IMR-90 (cell line): Measurements from ENCODE around the gene TULP4. TPM values are rescaled to one million over a fixed set of nuclear protein-coding genes. Genes with fewer than 3 reads are reported as not detected.

Experiments
- ATAC-seq: fragments of 200-7000 bp; cut with Tn5 transposase; 2 replicates; pipeline ENCODE4 v1.9.1; 2020; ENCODE audit warnings: low read depth, mild to moderate bottlenecking, moderate library complexity
- BruUV-seq: library from RNA; stranded (reverse); fragments of 400-500 nt; replicated peaks from 2 replicates; lab custom pipeline; 2021; lab: Mats Ljungman, UMichigan
- CTCF ChIA-PET: fragments of 300-600 bp; formaldehyde crosslinking; extraction: SDS; loops from one replicate; lab custom pipeline; 2021; ENCODE audit warnings: antibody characterized with exemption; lab: Yijun Ruan, JAX
- POLR2A ChIA-PET: fragments of 300-600 bp; sonication (Branson Sonifier 250); formaldehyde crosslinking; loops from one replicate; lab custom pipeline; 2022; ENCODE audit warnings: antibody characterized with exemption; ENCODE audit not compliant: unreplicated experiment; lab: Charles Lee
- DNase-seq: peaks from one replicate; pipeline ENCODE4 v3.0.0; 2013
- H2AFZ ChIP-seq: replicated peaks from 2 replicates; pipeline ENCODE3; 2013; ENCODE audit warnings: low read length, mild to moderate bottlenecking; ENCODE audit not compliant: poor library complexity
- H2AK5ac ChIP-seq: 2 replicates; pipeline ENCODE4 v1.6.1; 2013; ENCODE audit warnings: low read depth, low read length, inconsistent platforms
- H2AK9ac ChIP-seq: replicated peaks from 2 replicates; pipeline ENCODE3; 2013; ENCODE audit warnings: mild to moderate bottlenecking, low read depth, low read length, moderate library complexity; ENCODE audit not compliant: poor library complexity
- H2BK120ac ChIP-seq: 2 replicates; pipeline ENCODE4 v1.6.1; 2013; ENCODE audit warnings: low read depth, low read length, inconsistent platforms
- H2BK15ac ChIP-seq: 3 replicates; pipeline ENCODE4 v1.6.1; 2013; ENCODE audit warnings: low read depth, low read length, inconsistent platforms
- H2BK20ac ChIP-seq: 2 replicates; pipeline ENCODE4 v1.6.1; 2013; ENCODE audit warnings: low read depth, mild to moderate bottlenecking, inconsistent platforms, low read length, moderate library complexity
- H2BK5ac ChIP-seq: 2 replicates; pipeline ENCODE4 v1.6.1; 2013; ENCODE audit warnings: mild to moderate bottlenecking, low read depth, low read length, inconsistent platforms; ENCODE audit not compliant: poor library complexity, severe bottlenecking
- H3K14ac ChIP-seq: replicated peaks from 2 replicates; pipeline ENCODE4 v1.6.1; 2013; ENCODE audit warnings: low read depth, low read length, inconsistent platforms
- H3K18ac ChIP-seq: 2 replicates; pipeline ENCODE4 v1.6.1; 2013; ENCODE audit warnings: low read depth, low read length, control low read depth
- H3K23ac ChIP-seq: 2 replicates; pipeline ENCODE4 v1.6.1; 2013; ENCODE audit warnings: low read depth, low read length, inconsistent platforms
- H3K27ac ChIP-seq: 2 replicates; pipeline ENCODE4 v1.5.1; 2013; ENCODE audit warnings: mild to moderate bottlenecking, control low read depth, low read length; ENCODE audit not compliant: insufficient read depth
- H3K27me3 ChIP-seq: 2 replicates; pipeline ENCODE4 v1.6.1; 2013; ENCODE audit warnings: low read length; ENCODE audit not compliant: control insufficient read depth, insufficient read depth
- H3K36me3 ChIP-seq: 2 replicates; pipeline ENCODE4 v1.6.1; 2013; ENCODE audit warnings: low read length, mixed read lengths; ENCODE audit not compliant: control insufficient read depth, insufficient read depth
- H3K4ac ChIP-seq: 2 replicates; pipeline ENCODE4 v1.6.1; 2013; ENCODE audit warnings: low read depth, low read length, inconsistent platforms
- H3K4me1 ChIP-seq: 2 replicates; pipeline ENCODE4 v1.6.1; 2013; ENCODE audit warnings: low read length, mixed read lengths; ENCODE audit not compliant: control insufficient read depth, insufficient read depth
- H3K4me2 ChIP-seq: 2 replicates; pipeline ENCODE4 v1.6.1; 2013; ENCODE audit warnings: low read depth, mild to moderate bottlenecking, control low read depth, low read length, moderate library complexity
- H3K4me3 ChIP-seq: 2 replicates; pipeline ENCODE4 v1.5.1; 2013; ENCODE audit warnings: low read depth, mild to moderate bottlenecking, control low read depth, low read length, moderate library complexity; ENCODE audit not compliant: insufficient read depth
- H3K56ac ChIP-seq: 2 replicates; pipeline ENCODE4 v1.6.1; 2013; ENCODE audit warnings: low read length, inconsistent platforms; ENCODE audit not compliant: insufficient read depth; ENCODE audit errors: extremely low read depth
- H3K79me1 ChIP-seq, 2 experiments: 2 replicates each; pipeline ENCODE4 v1.6.1; 2013; ENCODE audit warnings: low read length in 2 of 2, inconsistent platforms in 1 of 2, low read depth in 1 of 2
- H3K9ac ChIP-seq: 2 replicates; pipeline ENCODE4 v1.6.1; 2013; ENCODE audit warnings: low read depth, low read length, control low read depth
- H3K9me1 ChIP-seq: 2 replicates; pipeline ENCODE4 v1.6.1; 2013; ENCODE audit warnings: low read length, inconsistent platforms; ENCODE audit not compliant: insufficient read depth
- H3K9me3 ChIP-seq: 2 replicates; pipeline ENCODE4 v1.6.1; 2013; ENCODE audit warnings: low read length; ENCODE audit not compliant: control insufficient read depth, insufficient read depth
- H4K20me1 ChIP-seq: 2 replicates; pipeline ENCODE4 v1.6.1; 2013; ENCODE audit warnings: low read length, inconsistent platforms; ENCODE audit not compliant: insufficient read depth
- H4K5ac ChIP-seq: 2 replicates; pipeline ENCODE4 v1.6.1; 2013; ENCODE audit warnings: mild to moderate bottlenecking, low read depth, low read length, control low read depth
- H4K8ac ChIP-seq, 2 experiments: 2 replicates each; pipeline ENCODE4 v1.6.1; 2013; ENCODE audit warnings: low read depth in 2 of 2, low read length in 2 of 2, control low read depth in 1 of 2, inconsistent platforms in 1 of 2
- H4K91ac ChIP-seq: 2 replicates; pipeline ENCODE4 v1.6.1; 2013; ENCODE audit warnings: low read depth, low read length, inconsistent platforms; ENCODE audit not compliant: insufficient read depth
- CEBPB ChIP-seq: IDR thresholded peaks from 2 replicates; pipeline ENCODE4 v1.6.1; 2012; ENCODE audit warnings: low read depth, low read length, improper control_type of control experiment
- CTCF ChIP-seq: conservative IDR thresholded peaks from 2 replicates; pipeline ENCODE4 v1.5.1; 2012; ENCODE audit warnings: mild to moderate bottlenecking, low read depth, low read length, improper control_type of control experiment
- FOS ChIP-seq: fragments of 150-350 bp; IDR thresholded peaks from 2 replicates; pipeline ENCODE4 v1.6.1; 2016; ENCODE audit warnings: low read depth, low read length
- MAZ ChIP-seq: IDR thresholded peaks from 2 replicates; pipeline ENCODE4 v1.6.1; 2012; ENCODE audit warnings: low read depth, mild to moderate bottlenecking, low read length, improper control_type of control experiment, moderate library complexity, borderline replicate concordance
- WGBS, 2 experiments: methylation state at CpG; one replicate each; pipeline versions ENCODE4 v1.1.5 to v1.1.7; 2013; ENCODE audit warnings: missing lambda C conversion rate in 2 of 2; ENCODE audit not compliant: insufficient read length in 1 of 2; ENCODE audit errors: extremely low coverage in 2 of 2; 5-methylcytosine and 5-hydroxymethylcytosine counted together
- dilution Hi-C: fragments of 300-500 bp; cut with HindIII; formaldehyde crosslinking; loops from one replicate; pipeline ENCODE4 v1.14.3; 2018; ENCODE audit warnings: low sequenced_read_pairs; ENCODE audit not compliant: unreplicated experiment
- in situ Hi-C: fragments of 300-500 bp; cut with MboI; formaldehyde crosslinking; loops from 3 replicates; pipeline ENCODE4 v1.14.3; 2019; ENCODE audit warnings: low sequenced_read_pairs, inconsistent platforms, mixed read lengths
- intact Hi-C: fragments of 100-400 bp; cut with micrococcal nuclease; formaldehyde crosslinking; loops from 2 replicates; pipeline ENCODE4 v1.10.0; 2022
- polyA plus RNA-seq, 3 experiments: library from polyadenylated mRNA; depleted of rRNA; stranded (reverse); fragments of >200 nt; gene quantifications; 2 replicates each; pipeline ENCODE4 v1.2.3, GENCODE V29; 2012; ENCODE audit warnings: low replicate concordance in 1 of 3
- total RNA-seq: library from RNA; depleted of rRNA; stranded (reverse); fragments of >200 nt; gene quantifications from 2 replicates; pipeline ENCODE4 v1.2.3, GENCODE V29; 2012

The TULP4 gene
- total and polyA plus RNA-seq, 2 of the 4 experiments (the other 2 are of a cell fraction) = 8.1 to 30.6 TPM

- POLR2A ChIA-PET = interaction anchor here (0.6 kb wide), 1 partner anchor 44 kb away, joined by 13 read pairs; no protein-coding TSS in a partner anchor
- no peak for DNase-seq
- intact Hi-C loops (no loop called here), in situ Hi-C loops (no loop called here), dilution Hi-C loops (no loop called here)
- no peak overlapping the region for H2BK5ac ChIP-seq
- peaks cover 4 to 37% of the 10 kb centered on the region in 2 experiments; a peak in 3 of 4 replicates for H3K79me1 ChIP-seq
- H2BK20ac ChIP-seq = no peak overlapping the region
- H3K36me3 ChIP-seq = no peaks in the 10 kb centered on the region
- WGBS, 2 experiments = no CpG with 5 or more reads among the region's 3 CpGs
- no peak overlapping the region for H3K18ac ChIP-seq
- no peak overlapping the region for H3K27ac ChIP-seq
- H3K23ac ChIP-seq = no peak overlapping the region
- no peaks in the 10 kb centered on the region for H3K9me3 ChIP-seq
- H3K56ac ChIP-seq = no peak overlapping the region
- H2BK120ac ChIP-seq = no peak overlapping the region
- CTCF ChIA-PET = no interaction called here
- no peak overlapping the region for H2AK9ac ChIP-seq
- H3K4ac ChIP-seq = no peak overlapping the region
- H2AFZ ChIP-seq = no peak overlapping the region
- no peak overlapping the region for H4K8ac ChIP-seq
- H3K9ac ChIP-seq = no peak overlapping the region
- no TSS peak for BruUV-seq
- no peak overlapping the region for H3K4me3 ChIP-seq
- no peak overlapping the region for H3K4me2 ChIP-seq
- no peak overlapping the region for H2AK5ac ChIP-seq
- H3K9me1 ChIP-seq = peaks cover 8% of the 10 kb centered on the region
- no peak for ATAC-seq
- H3K27me3 ChIP-seq = no peaks in the 10 kb centered on the region
- peaks cover 5% of the 10 kb centered on the region; the same call in 1 of the 2 replicates for H3K4me1 ChIP-seq
- H4K5ac ChIP-seq = no peak overlapping the region
- no peak overlapping the region for H2BK15ac ChIP-seq
- TF ChIP-seq CTCF (no peak), FOS (no peak), CEBPB (no peak), MAZ (no peak)
- H4K20me1 ChIP-seq = peaks cover 4% of the 10 kb centered on the region; the same call in 1 of the 2 replicates
- H4K91ac ChIP-seq = no peak overlapping the region
- H3K14ac ChIP-seq = no peak overlapping the region
These were observed 60.3 kb downstream of the TULP4 start for GRCh38 chr6:158372574-158372973.
